Astrocyte of the spinal cord (primary cell): Measurements from ENCODE around the gene YPEL2.
"Not testable (repeated sequence)": the region's sequence is repeated elsewhere in the genome, so short reads cannot be mapped to it uniquely, and the experiment has no call there.

ENCODE experiments used
- DNase-seq: peaks from one replicate; pipeline ENCODE4 v3.0.0; 2011; ENCODE audit warnings: low read depth, low spot score
- H3K4me3 ChIP-seq: 2 replicates; pipeline ENCODE4 v1.5.1; 2011; ENCODE audit warnings: low read depth, mild to moderate bottlenecking, low read length, moderate library complexity
- CTCF ChIP-seq: IDR thresholded peaks from 2 replicates; pipeline ENCODE4 v1.5.1; 2012; ENCODE audit warnings: low read depth, mild to moderate bottlenecking, low read length, inconsistent platforms
- in situ Hi-C: cut with HindIII; loops from 2 replicates; pipeline ENCODE4 v1.10.0; 2017; ENCODE audit warnings: low sequenced_read_pairs

Gene YPEL2

GRCh38 chr17:59402760-59403159 is 71.3 kb downstream of the YPEL2 start:
- H3K4me3 ChIP-seq, result no peak overlapping the region
- no peak for DNase-seq
- in situ Hi-C loops, result no loop called here
- no peak for TF ChIP-seq CTCF

- no peak for TF ChIP-seq CTCF
- in situ Hi-C loops, result no loop called here
- H3K4me3 ChIP-seq, result no peak overlapping the region
- no peak for DNase-seq
These were observed 73.0 kb downstream of the YPEL2 start for GRCh38 chr17:59404471-59404870.

GRCh38 chr17:59405944-59406705 is 74.7 kb downstream of the YPEL2 start:
- no peak for DNase-seq
- H3K4me3 ChIP-seq, result no peak overlapping the region
- no peak for TF ChIP-seq CTCF
- in situ Hi-C loops, result no loop called here

- peak; percentile 56 for DNase-seq
- no peak for TF ChIP-seq CTCF
- in situ Hi-C loops, result no loop called here
- no peak overlapping the region for H3K4me3 ChIP-seq
These were observed 75.4 kb downstream of the YPEL2 start for GRCh38 chr17:59406808-59407381.

GRCh38 chr17:59409336-59410048 is 78.0 kb downstream of the YPEL2 start:
- no peak for TF ChIP-seq CTCF
- in situ Hi-C loops, result no loop called here
- no peak for DNase-seq
- H3K4me3 ChIP-seq, result no peak overlapping the region

GRCh38 chr17:59410049-59410437 is 78.6 kb downstream of the YPEL2 start:
- DNase-seq, result no peak
- TF ChIP-seq CTCF, result no peak
- H3K4me3 ChIP-seq, result no peak overlapping the region
- in situ Hi-C loops, result no loop called here

GRCh38 chr17:59412431-59412830 is 81.0 kb downstream of the YPEL2 start:
- DNase-seq, H3K4me3 ChIP-seq, in situ Hi-C loops: not testable (repeated sequence)
